H1 (cell line): ENCODE measurements around the gene DHRS3.

ENCODE experiments used
- CTCF ChIP-seq, 3 experiments: IDR thresholded peaks; 1 replicate in 2 of 3; 2 replicates in 1 of 3; pipeline versions ENCODE4 v1.5.1 to v1.6.1; 2011; ENCODE audit warnings: low read length in 3 of 3, mild to moderate bottlenecking in 3 of 3, inconsistent platforms in 2 of 3, low read depth in 1 of 3, moderate library complexity in 1 of 3; ENCODE audit not compliant: insufficient read depth in 1 of 3; ENCODE audit errors: control extremely low read depth in 1 of 3
- EZH2 ChIP-seq: fragments of 200-600 bp; sonication (generic); IDR thresholded peaks from 2 replicates; pipeline ENCODE4 v1.7.1; 2012; ENCODE audit warnings: low read depth, mild to moderate bottlenecking, moderate library complexity, low read length, inconsistent platforms; ENCODE audit not compliant: severe bottlenecking
- JUND ChIP-seq: IDR thresholded peaks from 2 replicates; pipeline ENCODE4 v1.6.1; 2011; ENCODE audit warnings: mild to moderate bottlenecking, improper control_type of control experiment, low read length
- MAFK ChIP-seq: IDR thresholded peaks from 2 replicates; pipeline ENCODE4 v1.6.1; 2012; ENCODE audit warnings: low read depth, mild to moderate bottlenecking, improper control_type of control experiment, low read length
- POLR2A ChIP-seq, 2 experiments: IDR thresholded peaks; 1 replicate in 1 of 2; 2 replicates in 1 of 2; pipeline ENCODE4 v1.6.1; 2011; ENCODE audit warnings: low read depth in 2 of 2, low read length in 2 of 2, mild to moderate bottlenecking in 2 of 2; ENCODE audit errors: control extremely low read depth in 1 of 2
- RAD21 ChIP-seq, 2 experiments: IDR thresholded peaks in 1 of 2; conservative IDR thresholded peaks in 1 of 2; 2 replicates each; pipeline ENCODE4 v1.6.1; 2011; ENCODE audit warnings: low read depth in 2 of 2, low read length in 2 of 2, improper control_type of control experiment in 1 of 2, inconsistent platforms in 1 of 2, mild to moderate bottlenecking in 1 of 2, moderate library complexity in 1 of 2
- SP1 ChIP-seq: IDR thresholded peaks from 2 replicates; pipeline ENCODE4 v1.6.1; 2011; ENCODE audit warnings: low read depth, low read length
- TAF1 ChIP-seq: IDR thresholded peaks from 2 replicates; pipeline ENCODE4 v1.6.1; 2011; ENCODE audit warnings: mild to moderate bottlenecking, low read depth, low read length
- YY1 ChIP-seq: IDR thresholded peaks from 2 replicates; pipeline ENCODE4 v1.6.1; 2011; ENCODE audit warnings: low read depth, mild to moderate bottlenecking, low read length

DNA sequence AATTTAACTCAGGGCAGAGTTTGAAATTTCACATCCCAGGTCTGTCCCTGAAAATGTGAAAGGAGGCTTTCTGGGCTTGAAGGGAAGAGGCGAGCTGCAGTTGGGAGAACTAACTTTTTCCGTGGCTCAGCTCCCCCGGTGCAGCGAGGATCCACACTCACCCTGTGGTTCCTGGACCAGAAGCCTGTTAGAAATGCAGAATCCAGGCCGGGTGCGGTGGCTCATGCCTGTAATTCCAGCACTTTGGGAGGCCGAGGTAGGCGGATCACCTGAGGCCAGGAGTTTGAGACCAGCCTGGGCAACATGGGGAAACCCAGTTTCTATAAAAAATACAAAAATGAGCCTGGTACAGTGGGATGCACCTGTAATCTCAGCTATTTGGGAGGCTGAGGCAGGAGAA, 2.9 kb upstream of the DHRS3 start:
- no peak for TF ChIP-seq TAF1
- TF ChIP-seq CTCF (IDR thresholded peaks at IDR 0.05; ENCODE audit: control extremely low read depth in 1 of 3, insufficient read depth in 1 of 3, low read depth in 1 of 3, low read length in 3 of 3): no peak
- TF ChIP-seq EZH2: no peak
- TF ChIP-seq RAD21 (IDR thresholded peaks at IDR 0.05 in 1 of 2, conservative IDR thresholded peaks at IDR 0.05 in 1 of 2; ENCODE audit: low read depth in 2 of 2, low read length in 2 of 2): no peak
- TF ChIP-seq POLR2A (IDR thresholded peaks at IDR 0.05; ENCODE audit: control extremely low read depth in 1 of 2, low read depth in 2 of 2, low read length in 2 of 2): no peak
- no peak for TF ChIP-seq JUND
- TF ChIP-seq YY1: no peak
- TF ChIP-seq SP1: no peak
- TF ChIP-seq MAFK: no peak
